ENCODE measurements around the gene XDH. TPM values are rescaled to one million over a fixed set of nuclear protein-coding genes. Genes with fewer than 3 reads are reported as not detected.

Gene XDH
- total and polyA plus RNA-seq, 9 of the 15 experiments (the other 6 are each of a cell fraction or from before 2014, with no cell fraction given) = 0.04 to 0.06 TPM; not detected in 7

GRCh38 chr2:31378791-31379501, 35.6 kb downstream of the XDH start:
- 0 out of 2 replicates have a peak, but pooled peaks cover 3% of the 10 kb centered on the region for H4K20me1 ChIP-seq (replicated peaks; ENCODE audit: control insufficient read depth, insufficient read depth, low read length)
- no peaks in the 10 kb centered on the region for H3K36me3 ChIP-seq (ENCODE audit: control insufficient read depth, insufficient read depth, low read length)
- FAIRE-seq (no peak), ATAC-seq (no peak), DNase-seq (ENCODE audit: extremely low read depth in 1 of 4, low spot score in 3 of 4) (no peak)
- H3K9ac ChIP-seq (ENCODE audit: insufficient read depth in 1 of 2, low read depth in 2 of 2, low read length in 2 of 2) = no peak overlapping the region
- peaks cover 0 to 24% of the 10 kb centered on the region in 2 experiments; a peak in 2 of 5 replicates for H3K27me3 ChIP-seq (ENCODE audit: control insufficient read depth in 2 of 2, insufficient read depth in 2 of 2, low read length in 2 of 2)
- no TSS peak for BruUV-seq (replicated peaks)
- no peaks in the 10 kb centered on the region for H3K79me2 ChIP-seq (ENCODE audit: control insufficient read depth, insufficient read depth, low read length)
- intact Hi-C loops (cut with micrococcal nuclease) (no loop called here), in situ Hi-C loops (cut with MboI) (no loop called here)
- POLR2A ChIA-PET = no interaction called here
- H3K4me2 ChIP-seq (ENCODE audit: insufficient read depth, low read length) = no peak overlapping the region
- H2AFZ ChIP-seq (ENCODE audit: low read depth, low read length) = no peak overlapping the region
- H3K4me1 ChIP-seq (replicated peaks in 1 of 2; ENCODE audit: control insufficient read depth in 2 of 2, insufficient read depth in 2 of 2, low read length in 2 of 2) = no peaks in the 10 kb centered on the region
- no peaks in the 10 kb centered on the region for H3K9me3 ChIP-seq (replicated peaks; ENCODE audit: control insufficient read depth, insufficient read depth, low read depth, low read length)
- H3K9me1 ChIP-seq (ENCODE audit: control insufficient read depth, insufficient read depth, low read length) = no peaks in the 10 kb centered on the region
- no peak overlapping the region for H3K27ac ChIP-seq (ENCODE audit: extremely low read depth, low read depth, low read length)
- CTCF ChIA-PET (ENCODE audit: low intra/inter-chr PET ratio) = no interaction called here
- H3K4me3 ChIP-seq = no peak overlapping the region
- 2% methylated on average over 6 of the region's 6 CpGs for WGBS (ENCODE audit: insufficient coverage, low coverage, missing lambda C conversion rate)
- TF ChIP-seq GTF2F1 (IDR thresholded peaks at IDR 0.05; ENCODE audit: low read depth, low read length) = no peak
- no peak for TF ChIP-seq CCAR2 (IDR thresholded peaks at IDR 0.05; ENCODE audit: low read depth, low read length)
- TF ChIP-seq BRF2 (IDR thresholded peaks at IDR 0.05; ENCODE audit: borderline replicate concordance, insufficient read depth, insufficient read length) = no peak
- TF ChIP-seq RBM14 (IDR thresholded peaks at IDR 0.05; ENCODE audit: borderline replicate concordance, insufficient read depth, low read depth, low read length) = no peak
- TF ChIP-seq ZNF318 (IDR thresholded peaks at IDR 0.05; ENCODE audit: borderline replicate concordance in 1 of 2, low read depth in 1 of 2) = no peak
- TF ChIP-seq NCOA1 (IDR thresholded peaks at IDR 0.05; ENCODE audit: low read depth) = no peak
- no peak for TF ChIP-seq EWSR1 (IDR thresholded peaks at IDR 0.05; ENCODE audit: borderline replicate concordance, low read depth, partially characterized antibody)
- TF ChIP-seq HMGN3 (IDR thresholded peaks at IDR 0.05; ENCODE audit: borderline replicate concordance, extremely low read depth, insufficient read length, low read depth, low read length) = no peak
- TF ChIP-seq FOXJ2 (tag; IDR thresholded peaks at IDR 0.05) = no peak
- TF ChIP-seq DMBX1 (CRISPR knock-in tag; IDR thresholded peaks at IDR 0.05; ENCODE audit: borderline replicate concordance) = no peak

Measured in K562 (cell line).